ENCODE measurements around the gene PLEKHA8. TPM values are rescaled to one million over a fixed set of nuclear protein-coding genes. Genes with fewer than 3 reads are reported as not detected.

The PLEKHA8 gene
- total RNA-seq, 1 donor from 2014 or later, result 16.3 TPM

GRCh38 chr7:30140456-30140855 is 112.2 kb downstream of the PLEKHA8 start:
- no peak for DNase-seq (ENCODE audit: extremely low read depth, low read depth, low spot score)

- no peak for DNase-seq (ENCODE audit: extremely low read depth, low read depth, low spot score)
These were observed 114.5 kb downstream of the PLEKHA8 start for GRCh38 chr7:30142710-30143109.

- no peak for DNase-seq (ENCODE audit: extremely low read depth, low read depth, low spot score)
These were observed 115.6 kb downstream of the PLEKHA8 start for GRCh38 chr7:30143748-30144251.

GRCh38 chr7:30144657-30145306 is 116.6 kb downstream of the PLEKHA8 start:
- no peak for DNase-seq (ENCODE audit: extremely low read depth, low read depth, low spot score)

- no peak for DNase-seq (ENCODE audit: extremely low read depth, low read depth, low spot score)
These were observed 117.3 kb downstream of the PLEKHA8 start for GRCh38 chr7:30145426-30145970.

GRCh38 chr7:30146127-30146612 is 118.0 kb downstream of the PLEKHA8 start:
- DNase-seq (ENCODE audit: extremely low read depth, low read depth, low spot score), result no peak

- no peak for DNase-seq (ENCODE audit: extremely low read depth, low read depth, low spot score)
These were observed 119.0 kb downstream of the PLEKHA8 start for GRCh38 chr7:30147223-30147622.

- DNase-seq (ENCODE audit: extremely low read depth, low read depth, low spot score), result no peak
These were observed 119.6 kb downstream of the PLEKHA8 start for GRCh38 chr7:30147785-30148184.

- no peak for DNase-seq (ENCODE audit: extremely low read depth, low read depth, low spot score)
These were observed 120.2 kb downstream of the PLEKHA8 start for GRCh38 chr7:30148426-30148825.

- DNase-seq (ENCODE audit: extremely low read depth, low read depth, low spot score), result no peak
These were observed 120.8 kb downstream of the PLEKHA8 start for GRCh38 chr7:30148951-30149459.

- DNase-seq (ENCODE audit: extremely low read depth, low read depth, low spot score), result no peak
These were observed 121.5 kb downstream of the PLEKHA8 start for GRCh38 chr7:30149640-30150272.

GRCh38 chr7:30150711-30151110 is 122.5 kb downstream of the PLEKHA8 start:
- DNase-seq (ENCODE audit: extremely low read depth, low read depth, low spot score), result no peak

GRCh38 chr7:30154111-30154587 is 125.9 kb downstream of the PLEKHA8 start:
- no peak for DNase-seq (ENCODE audit: extremely low read depth, low read depth, low spot score)

- no peak for DNase-seq (ENCODE audit: extremely low read depth, low read depth, low spot score)
These were observed 127.3 kb downstream of the PLEKHA8 start for GRCh38 chr7:30155481-30155880.

- no peak for DNase-seq (ENCODE audit: extremely low read depth, low read depth, low spot score)
These were observed 129.0 kb downstream of the PLEKHA8 start for GRCh38 chr7:30157204-30157603.

GRCh38 chr7:30159163-30159562 is 131.0 kb downstream of the PLEKHA8 start:
- no peak for DNase-seq (ENCODE audit: extremely low read depth, low read depth, low spot score)

GRCh38 chr7:30159698-30160143 is 131.5 kb downstream of the PLEKHA8 start:
- DNase-seq (ENCODE audit: extremely low read depth, low read depth, low spot score), result no peak

GRCh38 chr7:30160329-30160728 is 132.1 kb downstream of the PLEKHA8 start:
- no peak for DNase-seq (ENCODE audit: extremely low read depth, low read depth, low spot score)

GRCh38 chr7:30162133-30162532 is 133.9 kb downstream of the PLEKHA8 start:
- DNase-seq (ENCODE audit: extremely low read depth, low read depth, low spot score), result no peak

GRCh38 chr7:30162622-30163124 is 134.5 kb downstream of the PLEKHA8 start:
- peak; percentile 4 for DNase-seq (ENCODE audit: extremely low read depth, low read depth, low spot score)

- DNase-seq (ENCODE audit: extremely low read depth, low read depth, low spot score), result peak; percentile 7
These were observed 135.2 kb downstream of the PLEKHA8 start for GRCh38 chr7:30163231-30163894.
